ENCODE results near the gene VSIR.

The VSIR gene

DNA sequence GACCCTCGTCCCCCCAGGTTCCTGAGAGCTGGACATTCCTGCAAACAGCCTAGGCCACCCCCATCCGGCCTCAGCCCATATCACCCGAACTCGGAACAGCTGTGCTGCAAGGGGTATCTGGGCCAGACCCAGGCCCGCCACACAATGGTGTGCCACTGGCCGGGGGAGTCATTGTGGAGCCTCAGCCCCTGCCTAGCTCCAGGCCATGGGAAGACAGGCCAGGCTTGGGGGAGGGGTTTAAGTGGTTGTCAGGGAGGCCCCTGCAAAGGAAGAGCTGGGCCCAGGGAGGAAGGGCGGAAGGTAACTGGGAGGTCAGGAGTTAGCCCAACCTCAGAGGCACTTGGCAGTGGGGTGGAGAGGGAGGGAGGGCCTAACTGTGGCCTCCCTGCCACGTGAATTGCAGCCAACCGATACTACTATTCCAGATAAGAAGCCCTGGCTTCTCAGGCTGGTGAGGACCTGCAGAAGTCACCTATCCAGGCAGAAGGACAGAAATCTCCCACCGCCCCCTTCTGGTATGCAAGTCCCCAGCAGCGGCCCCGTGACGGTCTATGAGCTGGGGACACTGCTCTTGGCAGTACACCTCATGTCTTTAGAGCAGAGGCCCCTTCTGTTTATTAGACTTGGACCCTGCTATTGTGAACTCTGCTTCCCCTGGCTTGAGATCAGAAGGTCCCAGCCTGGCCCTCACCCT is 26.8 kb downstream of the VSIR start:
- DNase-seq: peak in 1 of 2 donors; percentile 43

- peak in 1 of 2 donors; percentile 23 for DNase-seq
Measured at GRCh38 chr10:71745664-71746250, 27.6 kb downstream of the VSIR start.

DNA sequence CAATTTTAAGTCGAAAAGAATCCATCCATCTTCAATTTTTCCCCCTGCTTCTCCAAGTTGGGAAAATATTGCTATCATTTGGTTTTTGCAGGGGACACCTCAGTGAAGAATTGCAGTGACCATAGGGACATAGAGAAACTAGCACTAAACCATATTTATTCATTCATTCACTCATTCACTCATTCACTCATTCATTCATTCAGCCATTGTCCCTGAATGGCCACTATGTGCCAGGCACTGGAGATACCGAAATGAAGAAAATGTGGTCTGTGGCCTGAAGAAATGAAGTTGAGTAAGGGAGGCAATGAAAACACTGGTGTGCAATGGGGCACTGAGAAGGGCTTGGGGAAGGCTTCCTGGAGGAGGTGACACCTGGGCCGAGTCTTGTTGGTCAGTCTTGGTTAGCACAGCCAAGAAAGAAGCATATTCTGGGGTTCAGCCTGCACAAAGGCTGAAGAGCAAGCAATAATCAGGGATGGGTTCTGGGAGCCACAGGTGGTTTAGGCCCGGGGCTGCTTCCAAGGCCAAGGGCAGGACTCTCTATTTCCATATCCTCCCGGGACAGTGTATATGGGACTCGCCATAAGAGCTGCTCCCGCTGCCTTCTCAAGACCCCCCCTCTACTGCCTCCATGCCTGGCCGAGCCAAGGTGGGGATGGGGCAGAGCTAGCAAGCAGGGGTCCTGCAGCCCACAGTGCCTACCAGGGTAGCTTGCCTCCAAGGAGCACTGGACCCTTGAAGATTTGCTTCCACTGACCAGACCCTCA is 28.2 kb downstream of the VSIR start:
- DNase-seq: no peak

DNA sequence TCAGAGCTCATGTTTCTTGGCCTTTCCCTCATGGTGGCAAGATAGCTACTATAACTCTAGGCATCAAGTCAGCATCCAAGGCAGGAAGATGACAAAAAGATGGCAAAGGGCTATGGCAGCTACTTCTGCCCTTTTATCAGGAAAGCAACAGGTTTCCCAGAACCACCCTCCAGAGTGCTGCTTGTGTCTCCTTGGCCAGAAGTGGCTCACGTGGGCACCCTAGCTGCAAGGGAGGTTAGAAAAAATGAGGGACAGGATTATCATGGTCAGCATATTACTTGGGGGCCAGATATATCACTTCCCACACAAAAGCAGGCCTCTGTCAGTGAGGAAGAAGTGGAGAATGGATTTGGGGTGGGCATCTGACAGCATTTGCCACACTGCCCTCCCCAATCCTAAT is 29.5 kb downstream of the VSIR start:
- no peak for DNase-seq

DNA sequence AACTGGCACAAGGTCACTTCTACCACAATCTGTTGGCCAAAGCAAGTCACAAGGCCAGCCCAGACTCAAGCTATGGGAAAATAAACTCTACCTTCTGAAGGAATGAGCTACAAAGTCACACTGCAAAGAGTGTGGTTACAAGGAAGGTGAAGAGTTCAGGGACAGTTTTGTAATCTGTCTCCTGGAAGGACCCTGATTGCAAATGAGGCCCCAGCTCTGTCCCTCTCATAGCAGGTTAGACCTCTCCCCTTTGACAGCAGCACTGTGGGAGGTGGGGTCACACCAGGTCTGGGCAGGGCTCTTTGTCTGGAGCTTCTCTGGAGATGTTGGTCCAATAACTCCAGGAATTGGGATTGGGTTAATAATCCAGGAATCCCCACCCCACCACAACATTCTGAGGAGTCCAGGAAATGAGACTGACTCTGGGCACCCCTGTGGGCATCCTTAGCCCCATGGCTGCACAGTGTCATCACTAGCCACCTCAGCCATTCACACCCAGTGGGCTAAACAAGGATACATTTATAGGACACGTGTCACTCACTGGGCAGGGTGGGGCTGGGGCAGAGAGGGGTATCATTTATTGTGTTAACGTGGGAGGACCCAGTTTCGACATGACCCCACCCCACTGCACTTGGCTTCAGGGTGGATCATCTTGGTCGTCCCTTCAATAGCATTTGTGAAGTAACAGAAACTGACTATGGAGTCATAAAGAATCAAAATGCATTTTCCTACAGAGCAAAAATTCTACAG is 30.1 kb downstream of the VSIR start:
- peak in 1 of 2 donors; percentile 16 for DNase-seq

DNA sequence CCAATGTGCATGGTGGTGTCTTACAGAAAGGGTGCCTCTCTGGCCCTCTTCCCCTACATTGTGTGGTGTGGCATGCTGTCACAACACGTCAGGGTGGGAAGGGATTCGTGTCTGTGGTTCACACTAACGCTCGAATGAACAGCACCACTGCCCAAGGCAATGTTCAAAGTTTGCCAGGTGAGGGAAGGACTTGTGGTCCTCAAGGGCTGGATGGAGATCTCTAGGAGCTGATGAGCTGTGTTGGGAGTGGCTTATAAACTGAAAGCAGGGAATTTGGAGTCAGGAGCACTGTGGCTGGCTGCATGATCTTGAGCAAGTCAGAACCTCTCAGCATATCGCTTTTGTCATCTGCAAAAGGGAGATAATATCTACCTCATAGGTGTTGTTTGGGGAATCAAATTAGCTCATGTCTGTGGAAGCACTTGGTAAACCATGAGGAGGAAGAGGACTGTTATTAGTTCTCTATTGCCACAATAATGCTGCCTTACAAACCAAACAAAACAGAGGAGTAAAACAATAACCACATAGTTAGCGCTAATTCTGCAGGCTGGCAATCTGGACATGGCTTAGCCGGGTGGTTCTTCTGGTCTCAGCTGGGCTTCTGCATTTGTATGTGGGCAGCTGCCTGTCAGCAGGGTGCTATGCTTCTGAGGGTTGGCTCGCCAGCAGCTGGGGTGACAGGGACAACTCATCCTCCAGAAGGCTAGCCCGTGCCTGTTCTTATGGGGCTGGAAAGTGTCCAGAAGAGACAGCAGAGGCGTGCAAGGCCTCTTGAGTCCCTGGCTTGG is 30.8 kb downstream of the VSIR start:
- DNase-seq: peak in 1 of 2 donors; percentile 27

GRCh38 chr10:71741671-71742070 is 31.6 kb downstream of the VSIR start:
- DNase-seq: no peak

DNA sequence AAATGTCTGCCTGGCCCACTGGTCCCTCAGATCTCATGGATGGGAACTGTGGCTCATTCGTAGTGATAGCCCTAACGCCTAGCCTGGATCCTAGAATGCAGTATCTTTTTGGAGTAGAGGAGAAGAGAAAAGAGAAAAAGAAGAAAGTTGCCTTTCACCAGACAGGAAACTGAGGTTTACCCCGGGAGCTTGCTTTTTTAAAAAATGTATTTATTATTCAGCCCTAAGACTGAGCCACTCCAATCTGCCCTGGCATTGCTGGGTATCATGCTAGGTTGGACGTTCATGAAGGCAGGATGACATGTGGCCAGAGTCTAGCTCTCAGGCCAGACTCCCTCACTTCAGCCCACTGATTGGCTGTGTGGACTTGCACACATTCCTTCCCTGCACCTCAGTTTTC is 32.3 kb downstream of the VSIR start:
- no peak for DNase-seq

DNA sequence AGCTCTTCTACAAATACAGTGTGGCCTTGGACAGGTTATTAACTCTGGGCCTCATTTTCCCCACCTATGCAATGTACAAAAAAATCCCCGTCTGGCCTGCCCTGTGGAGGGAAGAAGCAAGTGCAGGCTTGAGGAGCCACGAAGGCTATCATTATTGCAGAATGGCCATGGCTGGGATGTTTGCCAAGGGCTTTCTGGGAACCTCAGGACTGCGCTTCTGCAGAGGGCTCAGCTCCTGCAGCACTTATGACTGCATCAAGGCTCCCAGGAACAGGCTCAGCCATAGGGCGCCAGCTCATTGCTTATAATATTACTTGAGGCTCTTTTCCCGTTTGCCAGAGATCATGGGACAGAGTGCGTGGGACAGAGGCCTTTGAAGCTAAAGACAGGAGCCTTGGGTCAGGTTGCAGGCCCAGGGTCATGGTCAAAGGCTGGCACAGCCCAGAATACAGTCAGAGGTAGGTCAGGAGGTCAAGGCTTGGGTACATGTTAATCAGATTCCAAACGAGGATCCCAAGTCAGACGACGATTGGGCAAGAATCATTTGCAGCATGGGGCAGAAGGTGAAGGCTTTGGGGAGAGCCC is 33.2 kb downstream of the VSIR start:
- no peak for DNase-seq

- DNase-seq: no peak
Measured at GRCh38 chr10:71739358-71739900, 33.9 kb downstream of the VSIR start.

DNA sequence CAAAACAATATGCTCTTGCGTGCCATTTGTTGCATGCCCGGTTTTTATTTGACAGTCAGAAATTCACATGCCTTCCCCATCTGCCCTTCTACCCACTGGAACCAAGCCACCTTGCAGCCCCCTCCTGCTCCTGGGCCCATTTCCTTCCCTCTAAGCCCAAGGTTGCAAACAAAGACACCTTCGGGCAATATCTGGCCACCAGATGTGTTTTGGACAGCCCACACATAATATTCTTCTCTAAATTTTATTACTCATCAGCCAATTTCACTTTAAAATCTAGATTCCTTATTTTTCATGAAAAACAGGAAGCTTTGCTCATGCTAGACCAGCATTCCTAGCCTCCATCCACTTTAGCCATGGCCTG is 35.5 kb downstream of the VSIR start:
- DNase-seq: no peak

GRCh38 chr10:71737001-71737833 is 36.1 kb downstream of the VSIR start:
- DNase-seq: peak in 1 of 2 donors; percentile 59

GRCh38 chr10:71736570-71736952 is 36.8 kb downstream of the VSIR start:
- no peak for DNase-seq

DNA sequence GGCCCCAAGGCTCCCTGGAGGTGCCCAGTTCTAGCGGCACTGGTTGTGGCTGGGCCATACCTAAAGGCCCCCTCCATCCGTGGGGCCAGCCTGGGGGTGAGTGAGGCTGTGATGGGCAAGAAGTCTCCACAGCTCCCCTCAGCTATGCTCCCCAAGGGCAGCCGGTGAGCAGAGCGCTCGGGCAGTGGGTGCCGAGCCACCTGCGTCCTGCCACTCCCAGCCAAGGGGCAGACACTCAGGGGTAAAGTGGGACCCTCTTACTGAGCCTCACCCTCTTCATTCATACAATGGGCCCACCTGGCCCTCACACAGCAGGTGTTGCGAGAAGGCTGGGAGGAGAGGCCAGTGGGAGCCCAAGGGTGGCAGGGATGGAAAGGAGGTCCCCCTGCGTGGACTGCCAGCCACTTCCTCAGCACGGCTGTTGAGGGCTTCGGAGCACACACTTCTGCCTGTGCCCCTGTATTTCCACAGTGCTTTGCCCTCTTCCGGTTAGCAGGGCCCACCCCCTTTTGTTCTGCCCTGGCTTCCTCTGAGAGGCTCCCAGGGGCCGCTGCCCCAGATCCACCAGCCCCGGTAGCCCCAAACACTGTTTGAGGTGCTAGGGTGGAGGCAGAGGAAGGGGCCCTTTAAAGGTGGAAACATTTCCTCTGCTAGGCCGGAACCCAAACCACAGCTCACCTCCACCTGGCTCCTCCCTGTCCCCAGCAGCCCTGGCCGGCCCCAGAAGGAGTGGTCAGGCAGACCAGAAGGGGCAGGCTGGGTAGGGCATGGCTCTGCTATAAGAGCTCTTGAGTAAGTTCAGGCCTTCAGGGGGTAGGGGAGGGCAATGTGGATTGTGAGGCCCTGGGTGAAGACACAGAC is 37.4 kb downstream of the VSIR start:
- peak in 1 of 2 donors; percentile 63 for DNase-seq

- DNase-seq: no peak
Measured at GRCh38 chr10:71734797-71735196, 38.5 kb downstream of the VSIR start.

GRCh38 chr10:71731791-71732190 is 41.5 kb downstream of the VSIR start:
- no peak for DNase-seq

GRCh38 chr10:71729161-71729636 is 44.1 kb downstream of the VSIR start:
- no peak for DNase-seq

DNA sequence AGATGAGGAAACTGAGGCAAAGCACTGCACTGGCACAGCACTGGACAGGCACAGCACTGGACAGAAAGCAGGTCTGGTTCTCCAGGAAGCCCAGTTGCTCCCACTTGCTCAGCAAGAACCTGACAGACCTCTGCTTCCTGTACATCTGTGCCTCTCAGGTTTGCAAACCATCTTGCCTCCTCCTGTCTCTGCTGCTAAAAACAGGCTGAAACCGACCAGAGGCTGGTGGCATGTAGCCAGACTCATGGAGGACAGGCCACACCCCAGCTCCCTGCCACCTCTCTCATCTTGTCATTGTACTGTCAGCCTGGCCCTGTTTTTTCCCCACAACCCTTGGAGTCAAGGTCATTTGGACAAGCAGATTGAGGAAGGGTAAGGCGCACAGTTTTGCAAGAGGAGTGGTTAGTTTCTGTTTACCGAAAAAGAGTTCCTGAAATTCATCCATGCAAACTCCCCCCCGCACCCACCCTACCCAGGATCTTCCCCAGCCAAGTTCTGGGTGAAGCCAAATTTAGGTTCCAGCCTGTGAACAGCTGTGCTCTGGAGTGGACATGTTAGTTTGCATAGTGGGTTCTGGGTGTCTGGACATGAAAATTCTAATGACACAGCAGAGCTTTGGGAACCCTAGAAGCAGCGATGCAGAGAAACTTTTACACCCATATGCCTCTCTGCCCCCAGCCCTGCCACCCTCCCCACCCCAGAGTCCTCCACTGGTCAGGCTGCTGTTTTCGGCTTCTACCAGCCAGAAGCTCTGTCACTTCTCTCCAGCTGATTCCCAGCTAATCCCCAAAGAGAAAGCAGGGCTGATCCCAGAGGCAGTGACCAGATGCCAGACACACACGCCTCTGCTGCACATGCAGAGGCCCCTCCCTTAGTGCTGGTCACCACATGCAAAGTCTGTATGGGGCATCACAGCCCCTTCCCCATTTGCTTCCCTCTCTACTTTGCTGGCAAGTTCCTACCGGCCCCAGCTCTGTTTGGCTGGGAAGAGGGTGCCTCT is 45.3 kb downstream of the VSIR start:
- DNase-seq: peak; percentile 59 to 62

Measured in stimulated activated CD4-positive, alpha-beta T cell treated with anti-CD3 and anti-CD28 coated beads, Interleukin-2, amount 100 ng/mL, for 24 hours (primary cell).